Muscle of back (tissue), 11 donors: ENCODE data around the gene CCDC74B. TPM values are rescaled to one million over a fixed set of nuclear protein-coding genes. Genes with fewer than 3 reads are reported as not detected.
"Not testable (repeated sequence)": the region's sequence is repeated elsewhere in the genome, so short reads cannot be mapped to it uniquely, and the experiment has no call there.

Experiments
- DNase-seq, 3 donors: peaks; one replicate each; pipeline versions ENCODE4 v3.0.0 to v3.0.0-alpha.2; 2013
- polyA plus RNA-seq, 10 donors: library from polyadenylated mRNA; unstranded; fragments of 120-200 nt; gene quantifications; one replicate each; pipeline ENCODE4 v1.2.1, GENCODE V29; 2013; ENCODE audit not compliant: insufficient read length in 10 of 10

The CCDC74B gene
- polyA plus RNA-seq, 10 donors = 0.59 to 3.0 (median 1.7) TPM

DNA sequence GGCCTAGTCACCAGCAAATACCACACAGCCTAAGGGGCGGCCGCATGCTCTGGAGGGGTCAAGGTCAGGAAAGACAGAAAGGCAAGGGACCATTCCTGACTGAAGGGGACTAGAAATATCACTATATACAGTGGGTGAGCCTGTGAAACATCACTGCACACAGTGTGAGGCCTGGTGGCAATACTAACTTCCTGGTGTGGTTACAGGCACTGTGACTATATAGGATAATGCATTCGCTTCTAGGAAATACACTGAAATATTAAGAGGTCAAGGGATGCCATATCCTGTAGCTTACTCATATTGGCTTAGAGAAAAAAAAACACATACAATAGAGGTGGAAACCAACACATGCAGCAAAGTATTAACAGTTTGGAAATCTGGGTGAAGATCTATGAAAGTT is 24.3 kb upstream of the CCDC74B start:
- not testable (repeated sequence) for DNase-seq

DNA sequence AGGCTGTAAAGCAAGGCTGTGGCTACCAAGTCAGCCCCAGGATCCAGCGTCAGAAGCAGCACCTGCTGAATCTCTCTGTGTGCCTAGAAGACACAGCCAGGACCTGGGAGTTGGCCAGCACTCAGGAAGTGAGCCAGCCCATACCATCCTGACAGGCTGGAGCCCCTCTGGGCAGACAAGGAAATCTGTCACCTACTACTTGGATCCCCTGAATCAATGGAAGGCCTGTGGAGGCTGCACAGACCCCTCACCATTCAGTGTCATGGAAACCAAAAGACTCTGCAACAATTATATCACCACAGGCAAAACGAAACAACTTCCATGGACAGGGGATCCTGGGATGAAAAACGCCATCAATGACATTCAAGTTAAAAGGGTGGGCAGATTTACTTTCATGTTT is 21.7 kb upstream of the CCDC74B start:
- not testable (repeated sequence) for DNase-seq

DNA sequence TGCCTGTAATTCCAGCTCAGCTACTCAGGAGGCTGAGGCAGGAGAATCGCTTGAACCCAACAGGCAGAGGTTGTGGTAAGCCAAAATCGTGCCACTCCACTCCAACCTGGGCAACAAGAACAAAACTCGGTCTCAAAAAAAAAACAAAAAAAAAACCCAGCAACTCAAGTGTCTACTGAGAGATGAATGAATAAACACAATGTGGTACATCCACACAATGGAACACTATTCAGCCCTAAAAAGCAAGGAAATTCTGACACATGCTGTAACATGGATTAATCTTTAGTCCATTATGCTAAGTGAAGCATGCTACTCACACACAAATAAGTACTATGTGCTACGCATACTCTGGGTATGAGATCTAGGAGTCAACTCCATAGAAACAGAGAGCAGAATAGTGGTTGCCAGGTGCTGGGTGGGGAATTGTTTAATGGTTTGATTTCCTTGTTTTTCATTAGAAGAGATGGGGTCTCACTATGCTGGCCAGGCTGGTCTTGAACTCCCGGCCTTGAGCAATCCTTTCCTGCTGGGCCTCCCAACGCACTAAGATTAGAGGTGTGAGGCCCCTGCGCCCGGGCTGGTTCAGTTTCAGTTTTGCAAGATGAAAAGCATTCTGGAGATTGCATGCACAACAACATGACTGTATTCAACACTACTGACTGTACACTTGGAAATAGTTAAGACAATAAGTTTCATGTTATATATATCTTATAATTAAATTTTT is 20.5 kb upstream of the CCDC74B start:
- no peak for DNase-seq

DNA sequence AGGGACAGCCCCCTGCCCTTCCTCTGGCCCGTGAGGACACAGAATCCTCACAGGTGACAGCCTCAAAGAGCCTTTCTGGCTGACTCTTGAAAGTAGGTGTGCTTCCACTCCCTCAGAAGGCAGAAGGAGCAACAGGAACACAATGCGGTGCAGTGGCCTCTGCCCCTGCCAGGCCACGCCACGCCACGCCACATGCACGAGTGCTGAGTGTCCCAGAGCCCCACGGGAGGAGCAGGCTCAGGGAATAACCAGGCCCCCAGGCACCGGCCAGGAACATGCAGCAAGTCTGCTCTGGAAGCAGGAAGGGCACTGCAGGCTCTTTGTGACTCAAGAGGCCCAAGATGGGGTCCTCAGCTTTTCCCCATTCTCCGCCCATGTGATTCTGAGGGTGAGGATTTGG is 18.1 kb upstream of the CCDC74B start:
- DNase-seq = no peak

DNA sequence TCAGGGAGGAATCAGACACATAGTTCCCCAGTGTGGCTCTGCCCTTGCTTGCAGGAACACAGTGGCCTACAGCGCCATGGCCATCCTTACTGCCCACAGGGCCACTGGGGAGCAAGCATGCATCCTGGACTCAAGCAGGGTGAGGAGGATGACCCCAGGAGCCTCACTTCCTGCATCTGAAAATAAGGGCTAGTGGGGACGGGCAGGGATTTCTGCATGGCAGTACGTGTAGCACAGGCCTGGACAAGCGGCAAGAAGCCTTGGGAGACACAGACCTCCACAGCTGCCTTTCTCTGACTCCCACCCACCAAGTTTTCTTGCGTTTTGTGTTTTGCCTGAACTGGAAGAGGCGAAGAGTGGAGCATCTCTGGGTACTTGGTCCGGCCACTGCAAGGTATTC is 17.6 kb upstream of the CCDC74B start:
- DNase-seq = not testable (repeated sequence)

DNA sequence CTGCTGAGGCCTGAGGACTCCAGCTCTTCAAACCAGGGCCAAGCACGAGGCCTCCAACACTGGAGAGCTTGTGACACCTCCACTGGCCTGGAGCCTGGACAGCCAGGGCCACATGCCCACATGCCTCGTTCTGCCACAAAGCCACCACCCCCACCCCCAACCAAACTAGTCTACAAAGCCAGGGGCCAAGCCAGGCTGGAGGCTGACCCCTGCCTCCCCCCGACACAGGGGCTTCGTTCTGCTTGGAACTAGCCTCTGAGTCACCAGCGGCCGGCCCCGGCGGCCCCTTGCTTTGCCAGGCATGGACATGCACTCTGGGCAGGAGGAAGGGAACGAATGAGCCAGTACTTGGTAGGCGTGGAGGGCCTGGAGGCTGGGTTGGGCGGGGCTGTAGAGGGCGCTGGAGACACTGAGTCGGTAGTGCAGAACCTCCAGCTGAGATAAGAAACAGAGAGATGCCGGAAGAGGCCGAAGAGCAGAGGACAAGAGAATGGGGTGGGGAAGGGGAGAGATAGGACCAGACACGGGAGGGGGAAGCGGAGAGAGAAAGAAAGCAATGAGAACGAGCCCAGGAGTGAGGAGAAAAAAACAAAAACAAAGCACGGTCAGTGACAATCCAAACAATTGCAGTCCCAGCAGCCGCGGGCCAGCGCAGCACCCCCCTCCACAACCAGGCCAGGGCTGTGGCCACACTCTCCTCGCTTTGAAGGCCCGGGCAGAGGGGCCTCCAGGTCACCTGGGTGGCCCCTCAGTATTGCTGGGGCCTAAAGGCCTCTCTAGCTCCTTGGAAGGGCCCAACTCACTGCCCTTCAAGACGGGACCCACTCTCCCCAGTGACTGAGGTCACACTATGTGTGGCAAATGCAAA is 16.2 kb upstream of the CCDC74B start:
- DNase-seq = not testable (repeated sequence)

DNA sequence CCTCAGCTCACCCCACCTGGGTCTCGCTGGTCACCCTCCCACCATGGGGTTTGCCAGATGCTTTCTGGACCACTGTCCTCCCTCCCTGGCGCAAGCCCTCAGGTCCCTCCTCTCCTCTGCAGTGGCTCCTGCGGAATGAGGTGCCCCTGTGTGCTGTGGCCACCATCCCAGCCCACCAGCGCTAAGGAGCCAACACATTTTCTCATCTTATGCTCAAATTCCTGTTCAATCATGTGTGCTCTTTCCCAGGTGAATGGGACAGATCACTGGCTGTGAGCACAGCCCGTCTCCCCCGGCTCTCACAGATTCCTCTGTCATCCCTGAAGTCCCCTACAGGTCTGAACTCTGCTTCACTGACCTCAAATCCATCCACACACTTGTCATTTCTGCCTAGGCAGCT is 15.2 kb upstream of the CCDC74B start:
- no peak for DNase-seq

DNA sequence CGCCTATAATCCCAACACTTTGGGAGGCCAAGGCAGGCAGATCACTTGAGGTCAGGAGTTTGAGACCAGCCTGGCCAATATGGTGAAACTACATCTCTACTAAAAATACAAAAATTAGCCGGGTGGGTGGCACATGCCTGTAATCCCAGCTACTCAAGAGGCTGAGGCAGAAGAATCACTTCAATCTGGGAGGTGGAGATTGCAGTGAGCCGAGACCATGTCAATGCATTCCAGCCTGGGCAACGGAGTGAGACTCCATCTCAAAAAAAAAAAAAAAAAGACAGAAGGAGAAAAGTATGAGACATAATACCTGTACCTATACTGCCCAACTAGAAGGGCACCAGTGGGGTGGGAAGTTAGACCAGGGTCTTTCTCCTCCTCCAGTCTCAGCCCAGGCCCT is 14.5 kb upstream of the CCDC74B start:
- not testable (repeated sequence) for DNase-seq

DNA sequence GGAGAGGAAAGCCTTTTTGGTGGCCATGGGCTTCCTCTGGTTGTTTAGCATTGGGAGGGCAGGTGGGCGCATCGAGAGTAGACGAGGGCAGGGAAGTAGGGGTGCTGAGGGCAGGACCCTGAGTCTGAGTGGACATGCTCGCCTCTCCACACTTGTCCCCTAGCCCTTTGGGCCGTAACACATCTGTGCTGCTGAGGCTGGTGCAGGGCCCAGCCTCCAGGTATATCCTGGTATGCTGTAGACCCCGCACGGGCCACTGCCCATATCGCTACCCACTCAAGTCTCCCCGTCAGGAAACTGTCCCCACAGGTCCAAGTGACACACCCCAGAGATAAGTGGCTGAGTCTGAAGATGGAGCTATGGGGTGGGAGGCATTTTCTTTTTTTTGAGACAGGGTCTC is 13.7 kb upstream of the CCDC74B start:
- DNase-seq = no peak

DNA sequence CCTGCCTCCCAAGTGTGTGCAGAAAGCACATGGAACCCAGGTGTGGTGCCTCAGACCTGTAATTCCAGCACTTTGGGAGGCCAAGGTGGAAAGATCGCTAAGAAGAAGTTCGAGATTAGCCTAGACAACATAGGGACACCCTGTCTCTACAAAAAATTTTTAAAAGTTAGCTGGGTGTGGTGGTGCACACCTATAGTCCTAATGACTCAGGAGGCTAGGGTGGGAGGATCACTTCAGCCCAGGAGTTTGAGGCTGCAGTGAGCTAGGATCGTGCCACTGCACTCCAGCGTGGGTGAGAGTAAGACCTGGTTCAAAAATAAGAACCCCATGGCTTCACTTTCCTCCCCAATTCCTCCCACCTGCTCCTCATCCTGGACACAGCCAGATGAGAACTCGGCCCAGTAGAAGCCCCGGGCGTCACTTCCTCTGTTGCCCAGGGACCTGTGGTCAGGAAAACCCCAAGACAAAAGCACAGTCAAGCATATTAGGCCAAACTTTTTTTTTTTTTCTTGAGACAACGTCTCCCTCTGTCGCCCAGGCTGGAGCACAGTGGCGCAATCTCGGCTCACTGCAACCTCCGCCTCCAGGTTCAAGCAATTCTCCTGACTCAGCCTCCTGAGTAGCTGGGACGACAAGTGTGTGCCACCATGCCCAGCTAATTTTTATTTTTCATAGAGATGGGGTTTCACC is 13.1 kb upstream of the CCDC74B start:
- not testable (repeated sequence) for DNase-seq

DNA sequence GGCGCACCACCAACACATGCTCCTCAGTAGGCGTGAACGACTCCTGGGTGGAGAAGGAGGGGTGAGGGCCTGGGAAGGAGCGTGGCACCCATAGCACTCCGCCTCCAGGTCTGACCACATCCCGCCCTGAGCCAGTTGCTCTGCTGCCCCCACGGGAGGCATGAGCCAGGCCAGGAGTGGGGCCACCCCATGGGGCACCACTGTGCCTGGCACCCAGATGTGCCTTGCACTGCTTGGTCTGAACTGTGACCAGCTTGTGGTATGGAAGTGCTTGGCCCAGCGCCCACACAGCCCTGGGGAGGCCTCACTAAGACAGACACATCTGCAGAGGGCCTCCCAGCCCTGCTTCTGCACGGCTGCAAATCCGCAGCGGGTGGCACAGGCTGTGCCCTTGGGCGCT is 12.4 kb upstream of the CCDC74B start:
- not testable (repeated sequence) for DNase-seq

DNA sequence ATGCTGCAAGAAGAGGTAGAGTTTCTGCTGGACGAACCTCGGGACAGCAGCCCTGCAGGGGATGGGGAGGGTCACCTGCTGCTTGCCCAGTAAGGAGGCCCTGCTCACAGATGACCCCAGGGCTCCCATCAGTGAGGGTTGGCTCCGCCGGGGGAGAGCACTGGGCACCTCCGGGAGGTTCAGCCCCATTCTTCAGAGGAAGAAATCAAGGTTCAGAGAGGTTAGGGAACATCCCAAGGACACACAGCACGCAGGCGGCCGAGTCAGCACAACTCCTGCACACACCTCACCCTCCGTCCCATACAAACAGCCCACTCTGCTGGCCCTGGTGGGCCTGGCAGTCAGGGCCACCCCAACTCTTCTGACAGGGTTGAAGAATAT is 11.7 kb upstream of the CCDC74B start:
- no peak for DNase-seq

DNA sequence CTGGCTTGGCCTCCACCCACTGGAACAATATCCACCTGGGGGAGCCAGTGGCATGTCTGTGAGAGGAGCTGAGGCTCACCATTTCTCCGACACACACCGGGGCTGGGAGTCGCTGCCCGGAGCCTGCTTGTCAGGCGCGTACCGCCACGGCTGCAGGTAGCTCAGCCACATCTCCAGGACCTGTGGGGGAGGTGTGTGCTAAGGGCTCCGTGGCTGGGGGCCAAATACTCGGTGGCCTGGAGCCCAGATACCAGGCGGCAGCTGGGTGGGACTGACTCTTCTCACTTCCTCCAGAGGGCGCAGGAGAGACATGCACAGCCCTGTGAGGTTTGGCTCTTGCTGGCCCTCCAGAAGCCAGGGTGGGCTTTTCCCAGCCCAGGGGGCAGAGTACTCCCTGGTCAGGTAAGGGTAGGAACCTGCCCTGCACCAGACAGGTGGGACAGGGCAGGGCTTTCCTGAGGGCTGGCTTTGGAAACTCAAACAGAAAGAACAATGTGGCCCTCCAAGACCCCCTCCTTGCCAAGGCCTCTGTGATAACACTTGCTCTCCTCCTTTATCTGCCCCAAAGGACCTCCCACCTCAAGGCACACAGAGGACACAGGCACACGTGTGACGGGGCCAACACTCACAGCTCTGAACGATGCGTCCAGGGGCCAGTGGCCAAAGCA is 11.2 kb upstream of the CCDC74B start:
- DNase-seq = peak; percentile 7 to 28 (median 10)

DNA sequence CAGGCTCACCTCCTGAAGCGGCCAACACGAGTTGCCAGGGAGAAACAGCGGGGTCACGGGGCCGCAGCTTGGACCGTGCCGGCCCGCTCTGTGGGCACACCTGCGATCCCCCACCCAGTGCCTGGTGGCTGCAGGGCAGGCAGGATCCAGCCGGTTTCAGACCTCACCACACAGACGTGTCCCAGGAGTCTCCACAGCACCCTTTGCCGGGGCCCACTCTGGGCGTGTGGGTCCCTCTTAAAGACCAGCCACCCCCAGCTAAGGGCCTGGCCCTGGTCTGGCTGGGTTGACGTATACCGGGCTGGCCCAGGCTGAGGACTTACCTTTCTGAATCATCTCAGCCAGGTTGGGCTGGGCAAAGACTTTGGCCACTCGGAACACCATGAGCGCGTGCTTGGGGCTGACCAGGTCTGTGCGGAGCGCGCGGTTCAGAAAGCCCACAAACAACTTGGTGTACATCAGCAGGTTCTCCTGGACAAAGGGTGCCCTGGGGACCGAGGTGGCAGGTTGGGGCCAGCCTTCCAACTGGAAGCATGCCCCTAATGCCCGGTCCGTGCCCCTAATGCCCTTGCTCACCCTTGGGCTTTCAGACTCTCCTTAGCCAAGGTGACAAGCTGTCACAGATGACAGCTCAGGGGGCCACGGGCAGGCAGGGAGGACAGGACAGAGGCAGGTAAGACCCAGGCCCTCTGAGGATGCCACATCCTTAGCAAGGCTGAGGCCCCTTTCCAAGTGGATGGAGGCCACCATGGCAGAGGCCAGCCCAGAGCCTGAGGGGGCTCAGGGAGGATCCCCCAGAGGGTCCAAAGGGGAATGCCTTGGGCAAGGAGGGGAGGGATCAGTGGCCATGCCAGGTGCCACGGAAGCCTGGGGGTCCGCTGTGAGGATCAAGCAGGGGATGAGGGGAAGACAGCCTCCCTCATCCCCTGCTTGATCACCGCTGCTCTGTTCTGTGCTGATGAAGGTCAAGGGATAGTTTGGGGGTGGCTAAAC is 10.2 kb upstream of the CCDC74B start:
- DNase-seq = no peak

DNA sequence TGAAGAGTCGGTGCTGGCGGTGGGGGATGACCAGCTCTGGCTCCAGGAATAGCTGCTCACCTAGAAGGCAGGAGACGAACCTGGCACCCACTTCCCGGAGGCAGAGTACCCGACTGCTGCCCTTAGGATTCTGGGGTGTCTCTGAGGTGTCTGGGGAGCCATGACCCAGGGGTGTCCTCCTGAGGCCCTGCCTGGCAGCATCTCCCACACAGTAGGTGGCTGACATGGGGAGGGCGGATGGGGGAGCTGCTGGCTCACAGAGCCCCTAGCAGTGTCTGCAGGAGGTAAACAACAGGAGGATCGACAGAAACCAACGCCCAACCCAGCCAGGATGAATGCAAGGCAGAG is 9.5 kb upstream of the CCDC74B start:
- not testable (repeated sequence) for DNase-seq

DNA sequence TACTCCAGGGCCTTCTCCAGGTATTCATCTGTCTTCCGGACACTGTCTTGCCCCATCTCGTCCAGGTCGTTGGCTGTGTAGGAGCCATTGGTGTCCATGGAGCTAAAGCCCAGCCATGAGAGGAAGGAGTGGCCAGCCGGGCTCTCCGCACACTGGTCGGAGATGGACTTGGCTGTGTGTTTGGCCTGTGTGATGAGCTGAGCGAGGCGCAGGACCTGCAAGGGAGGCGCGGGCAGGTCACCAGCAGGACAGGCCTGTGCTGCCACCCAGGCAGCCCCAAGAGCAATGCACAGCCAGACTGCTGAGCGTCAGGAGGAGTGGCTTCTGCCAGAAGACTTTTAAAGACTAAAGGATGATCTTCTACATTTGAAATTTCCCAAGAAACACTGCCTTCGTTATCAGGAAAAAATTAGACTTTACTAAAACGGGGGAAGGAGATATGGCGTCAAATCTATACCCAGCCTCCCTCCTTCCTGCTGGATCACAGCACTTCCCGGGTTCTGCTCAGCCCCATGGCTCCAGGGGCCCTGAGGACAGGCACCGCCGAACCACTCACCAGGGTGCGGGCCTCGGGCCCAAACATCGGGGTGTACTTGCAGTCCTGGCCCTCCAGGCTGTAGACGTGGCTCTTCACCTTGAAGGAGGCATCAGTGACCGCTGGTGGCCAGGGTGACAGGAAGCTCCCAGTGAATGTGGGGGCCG is 9.0 kb upstream of the CCDC74B start:
- not testable (repeated sequence) for DNase-seq

DNA sequence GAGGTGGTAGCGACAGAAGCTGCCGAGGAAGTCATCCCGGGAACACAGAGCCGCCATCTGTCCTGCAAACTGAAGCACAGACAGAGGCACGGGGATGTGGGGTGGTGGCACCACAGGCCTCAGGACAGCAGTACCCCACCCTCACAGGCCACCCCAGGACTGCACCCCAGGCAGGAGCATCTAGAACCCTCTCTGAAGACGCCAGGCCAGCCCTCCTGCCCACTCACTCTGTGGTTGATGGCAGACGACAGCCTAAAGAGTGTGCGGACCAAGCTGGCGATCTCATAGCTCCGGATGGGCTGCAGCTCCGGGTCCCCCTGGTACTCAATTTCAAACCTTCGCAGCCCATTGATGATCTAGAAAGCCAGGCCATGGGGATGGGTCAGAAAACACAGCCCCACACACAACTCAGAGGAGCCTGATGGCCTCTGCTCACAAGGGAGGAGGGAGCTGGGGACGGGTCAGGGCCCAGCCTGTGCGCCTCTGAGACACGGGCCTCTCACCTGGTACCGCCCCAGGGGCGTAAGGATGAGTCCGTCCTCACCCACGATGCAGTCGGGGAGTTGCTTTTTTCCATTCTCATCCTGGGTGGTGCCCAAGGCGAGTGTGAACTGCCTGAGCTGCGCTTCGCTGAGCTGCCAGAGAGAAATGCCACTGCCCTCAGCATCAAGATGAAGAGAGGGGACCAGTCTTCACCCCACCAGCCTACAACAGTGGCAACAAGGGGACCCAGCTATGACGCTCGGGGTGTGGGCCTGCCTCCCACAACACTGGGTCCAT is 8.1 kb upstream of the CCDC74B start:
- DNase-seq = no peak

DNA sequence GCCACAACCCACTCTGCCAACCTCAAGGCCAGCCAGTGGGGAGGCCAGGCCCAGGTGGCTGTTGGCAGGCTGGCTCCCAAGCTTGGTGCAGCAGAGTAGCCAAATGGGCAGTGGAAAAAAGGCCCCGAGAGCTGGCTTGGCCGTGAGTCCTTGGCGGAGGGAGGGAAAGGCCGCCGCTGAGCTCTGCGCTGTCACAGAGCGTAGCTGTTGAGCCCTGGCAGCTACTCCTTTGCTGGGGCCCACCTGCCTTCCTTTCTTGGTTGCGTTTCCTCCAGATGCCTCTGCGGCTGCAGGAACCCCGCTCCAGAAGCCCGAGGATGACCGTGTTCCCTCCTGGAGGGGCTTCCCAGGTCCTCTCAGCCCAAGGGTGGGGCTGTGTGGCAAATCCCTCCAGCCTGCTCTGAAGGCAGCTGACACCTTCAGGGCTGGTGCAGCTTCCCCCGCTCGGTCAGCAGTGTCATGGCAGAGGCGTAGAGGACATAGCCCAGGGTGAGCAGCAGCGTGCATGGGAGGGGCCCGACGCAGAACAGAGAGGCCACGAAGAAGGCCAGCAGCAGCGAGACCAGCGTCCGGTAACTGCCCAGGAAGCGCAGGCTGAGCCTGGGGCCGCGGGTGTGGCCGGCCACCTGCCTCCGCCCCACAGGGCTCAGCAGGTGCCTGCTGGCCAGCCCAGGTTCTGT is 7.4 kb upstream of the CCDC74B start:
- not testable (repeated sequence) for DNase-seq

DNA sequence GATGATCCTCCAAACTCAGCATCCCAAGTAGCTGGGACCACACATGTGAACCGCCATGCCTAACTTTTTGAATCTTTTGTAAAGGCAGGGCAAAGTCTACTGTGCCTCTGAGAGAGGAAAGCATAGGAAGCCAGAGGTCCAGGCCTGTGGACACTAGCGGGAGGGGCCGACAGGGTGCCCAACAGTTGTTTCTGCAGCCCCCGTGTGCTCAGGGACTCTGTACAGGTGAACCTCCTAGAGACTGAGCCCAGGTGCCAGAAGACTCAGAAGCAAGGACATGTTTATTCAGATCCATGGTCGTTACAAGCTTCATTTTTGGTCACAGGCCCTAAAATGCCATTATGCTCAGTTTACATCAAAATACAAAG is 6.2 kb upstream of the CCDC74B start:
- not testable (repeated sequence) for DNase-seq
